ENCODE measurements around the gene NTPCR.

GRCh38 chr1:232922485-232922884 is 27.9 kb upstream of the NTPCR start:
- TF ChIP-seq, protein P1, sequence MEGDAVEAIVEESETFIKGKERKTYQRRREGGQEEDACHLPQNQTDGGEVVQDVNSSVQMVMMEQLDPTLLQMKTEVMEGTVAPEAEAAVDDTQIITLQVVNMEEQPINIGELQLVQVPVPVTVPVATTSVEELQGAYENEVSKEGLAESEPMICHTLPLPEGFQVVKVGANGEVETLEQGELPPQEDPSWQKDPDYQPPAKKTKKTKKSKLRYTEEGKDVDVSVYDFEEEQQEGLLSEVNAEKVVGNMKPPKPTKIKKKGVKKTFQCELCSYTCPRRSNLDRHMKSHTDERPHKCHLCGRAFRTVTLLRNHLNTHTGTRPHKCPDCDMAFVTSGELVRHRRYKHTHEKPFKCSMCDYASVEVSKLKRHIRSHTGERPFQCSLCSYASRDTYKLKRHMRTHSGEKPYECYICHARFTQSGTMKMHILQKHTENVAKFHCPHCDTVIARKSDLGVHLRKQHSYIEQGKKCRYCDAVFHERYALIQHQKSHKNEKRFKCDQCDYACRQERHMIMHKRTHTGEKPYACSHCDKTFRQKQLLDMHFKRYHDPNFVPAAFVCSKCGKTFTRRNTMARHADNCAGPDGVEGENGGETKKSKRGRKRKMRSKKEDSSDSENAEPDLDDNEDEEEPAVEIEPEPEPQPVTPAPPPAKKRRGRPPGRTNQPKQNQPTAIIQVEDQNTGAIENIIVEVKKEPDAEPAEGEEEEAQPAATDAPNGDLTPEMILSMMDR (IDR thresholded peaks at IDR 0.05): no peak
- no peak for TF ChIP-seq POLR2A (IDR thresholded peaks at IDR 0.05)
